Chondrocyte (in vitro differentiated cells): ENCODE measurements around the gene U2SURP. TPM values are rescaled to one million over a fixed set of nuclear protein-coding genes. Genes with fewer than 3 reads are reported as not detected.

ENCODE experiments used
- DNase-seq: peaks from one replicate; pipeline ENCODE4 v3.0.0; 2021; ENCODE audit warnings: mixed read lengths, low spot score
- H3K27ac Mint-ChIP-seq: one replicate; pipeline ENCODE4 v1.8.0; 2021; ENCODE audit warnings: mild to moderate bottlenecking, moderate library complexity, mixed read lengths; ENCODE audit not compliant: unreplicated experiment
- H3K27me3 Mint-ChIP-seq: 2 replicates; pipeline ENCODE4 v1.8.0; 2021; ENCODE audit warnings: low read depth, mixed read lengths
- H3K36me3 Mint-ChIP-seq: 2 replicates; pipeline ENCODE4 v1.8.0; 2021; ENCODE audit warnings: low read depth, mixed read lengths
- H3K4me1 Mint-ChIP-seq: 2 replicates; pipeline ENCODE4 v1.8.0; 2021; ENCODE audit warnings: low read depth, mild to moderate bottlenecking, mixed read lengths
- H3K4me3 Mint-ChIP-seq: one replicate; pipeline ENCODE4 v1.8.0; 2021; ENCODE audit warnings: mild to moderate bottlenecking, moderate library complexity, mixed read lengths; ENCODE audit not compliant: unreplicated experiment
- H3K9me3 Mint-ChIP-seq: 2 replicates; pipeline ENCODE4 v1.8.0; 2021; ENCODE audit warnings: low read depth, mixed read lengths
- CTCF ChIP-seq: fragments of 200-600 bp; sonication (generic); IDR thresholded peaks from 2 replicates; pipeline ENCODE4 v1.5.0; 2021; ENCODE audit warnings: antibody characterized with exemption, mild to moderate bottlenecking, moderate library complexity
- total RNA-seq: library from RNA; stranded (reverse); gene quantifications from 3 replicates; pipeline ENCODE4 v1.2.1, GENCODE V29; 2021

Gene U2SURP
- total RNA-seq, 1 donor from 2014 or later = 63.7 TPM

GRCh38 chr3:142997330-142997729, 4.0 kb upstream of the U2SURP start:
- no peaks in the 10 kb centered on the region for H3K36me3 Mint-ChIP-seq
- TF ChIP-seq CTCF = no peak
- no peak overlapping the region for H3K4me3 Mint-ChIP-seq
- no peaks in the 10 kb centered on the region for H3K9me3 Mint-ChIP-seq
- H3K27ac Mint-ChIP-seq = no peak overlapping the region
- H3K27me3 Mint-ChIP-seq = no peaks in the 10 kb centered on the region
- peaks cover 25% of the 10 kb centered on the region for H3K4me1 Mint-ChIP-seq
- DNase-seq = no peak

- DNase-seq = no peak
- Mint-ChIP-seq H3K27me3 (no peaks in the 10 kb centered on the region), H3K9me3 (no peaks in the 10 kb centered on the region)
Measured at GRCh38 chr3:142998439-142998838, 2.9 kb upstream of the U2SURP start.

GRCh38 chr3:142999881-143000280, 1.5 kb upstream of the U2SURP start:
- H3K4me1 Mint-ChIP-seq = peaks cover 39% of the 10 kb centered on the region
- H3K9me3 Mint-ChIP-seq = no peaks in the 10 kb centered on the region
- H3K36me3 Mint-ChIP-seq = no peaks in the 10 kb centered on the region
- peak overlapping the region; percentile 99 for H3K27ac Mint-ChIP-seq
- no peak for DNase-seq
- no peaks in the 10 kb centered on the region for H3K27me3 Mint-ChIP-seq
- H3K4me3 Mint-ChIP-seq = peak overlapping the region; percentile 96
- TF ChIP-seq CTCF = no peak

More at GRCh38 chr3:142998439-142998838, 2.9 kb upstream of the U2SURP start:
- no peak overlapping the region for H3K4me3 Mint-ChIP-seq
- TF ChIP-seq CTCF = no peak
- no peaks in the 10 kb centered on the region for H3K36me3 Mint-ChIP-seq
- H3K27ac Mint-ChIP-seq = no peak overlapping the region
- peaks cover 32% of the 10 kb centered on the region for H3K4me1 Mint-ChIP-seq

- Mint-ChIP-seq H3K4me3 (peak overlapping the region; percentile 96), H3K9me3 (no peaks in the 10 kb centered on the region), H3K4me1 (peaks cover 39% of the 10 kb centered on the region), H3K27me3 (no peaks in the 10 kb centered on the region), H3K27ac (peak overlapping the region; percentile 99), H3K36me3 (no peaks in the 10 kb centered on the region)
- no peak for TF ChIP-seq CTCF
- DNase-seq = no peak
Measured at GRCh38 chr3:143000528-143000927, 842 bp upstream of the U2SURP start.

- Mint-ChIP-seq H3K27me3 (no peaks in the 10 kb centered on the region), H3K4me3 (peak overlapping the region; percentile 96), H3K9me3 (no peaks in the 10 kb centered on the region), H3K4me1 (peaks cover 40% of the 10 kb centered on the region), H3K27ac (peak overlapping the region; percentile 99), H3K36me3 (no peaks in the 10 kb centered on the region)
- peak; percentile 2 for TF ChIP-seq CTCF
- no peak for DNase-seq
Measured at GRCh38 chr3:143001034-143001368, 369 bp upstream of the U2SURP start.
